HG02571 (cell line): Measurements from ENCODE around the gene VEZT.
"Not testable (repeated sequence)": the region's sequence is repeated elsewhere in the genome, so short reads cannot be mapped to it uniquely, and the experiment has no call there.

ENCODE experiments used
- ATAC-seq: cut with Tn5 transposase; IDR thresholded peaks from one replicate; pipeline ENCODE4 v1.9.1; 2021; ENCODE audit warnings: mild to moderate bottlenecking, moderate library complexity; ENCODE audit not compliant: unreplicated experiment

The VEZT gene

DNA sequence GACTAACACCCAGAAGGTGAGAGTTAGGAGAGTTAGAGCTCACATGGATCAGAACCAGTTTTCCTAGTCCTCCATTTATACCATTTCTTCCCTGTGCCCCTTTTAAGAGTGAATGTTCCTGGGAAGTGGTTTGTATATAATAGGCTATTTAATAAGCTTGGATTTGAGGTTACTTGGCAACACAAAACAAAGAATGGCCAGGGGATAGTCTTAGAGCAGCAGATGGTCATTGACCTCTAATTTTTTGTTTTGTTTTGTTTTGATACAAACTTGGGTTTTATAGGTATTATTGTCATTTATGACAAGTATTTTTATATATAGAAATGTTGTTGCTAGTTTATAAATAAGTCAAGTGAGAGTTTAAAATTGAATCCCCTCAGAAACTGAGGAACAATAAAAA is 35.8 kb downstream of the VEZT start:
- ATAC-seq = no peak

DNA sequence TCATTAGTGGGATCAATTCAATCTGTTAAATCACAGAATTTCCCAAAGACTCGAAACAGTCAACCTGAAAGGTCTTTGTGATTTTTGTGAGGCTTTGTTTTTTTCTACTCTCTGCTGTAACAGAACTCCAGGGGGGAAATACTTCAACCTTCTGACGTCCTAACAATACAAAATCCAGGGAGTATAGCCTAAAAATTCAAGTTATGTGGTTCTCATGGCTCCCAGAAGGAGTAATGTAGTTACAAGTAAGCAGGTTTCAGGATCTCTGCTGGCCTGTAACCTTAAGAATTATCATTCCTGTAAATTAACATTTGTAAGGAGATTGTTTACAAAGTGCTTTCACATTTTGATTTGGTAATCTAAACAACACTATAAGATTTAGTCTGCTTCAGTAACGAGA is 39.9 kb downstream of the VEZT start:
- no peak for ATAC-seq

DNA sequence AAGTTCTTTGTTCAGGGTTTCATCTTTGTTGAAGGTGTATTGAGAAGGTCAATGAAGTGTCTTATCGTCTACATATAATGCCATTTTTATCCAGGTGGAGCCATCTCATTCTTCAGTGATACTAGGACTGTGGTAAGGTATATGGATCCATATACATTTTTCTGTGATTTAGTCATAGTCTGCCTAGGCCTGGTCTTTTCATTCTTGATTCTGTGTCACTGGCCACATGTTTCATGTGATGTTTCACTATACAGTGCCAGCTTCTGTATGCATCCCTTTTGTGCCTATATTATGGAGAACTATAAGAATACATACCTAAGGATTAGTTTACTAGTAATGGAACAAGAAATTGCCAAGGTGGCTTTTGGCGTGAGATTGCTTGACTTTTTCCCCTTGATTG is 40.5 kb downstream of the VEZT start:
- ATAC-seq = no peak

GRCh38 chr12:95258803-95259202 is 41.2 kb downstream of the VEZT start:
- ATAC-seq = no peak

- ATAC-seq = no peak
Measured at GRCh38 chr12:95259368-95259767, 41.8 kb downstream of the VEZT start.

GRCh38 chr12:95261109-95261508 is 43.5 kb downstream of the VEZT start:
- ATAC-seq = no peak

GRCh38 chr12:95262808-95263207 is 45.2 kb downstream of the VEZT start:
- no peak for ATAC-seq

- ATAC-seq = no peak
Measured at GRCh38 chr12:95265765-95266164, 48.2 kb downstream of the VEZT start.

DNA sequence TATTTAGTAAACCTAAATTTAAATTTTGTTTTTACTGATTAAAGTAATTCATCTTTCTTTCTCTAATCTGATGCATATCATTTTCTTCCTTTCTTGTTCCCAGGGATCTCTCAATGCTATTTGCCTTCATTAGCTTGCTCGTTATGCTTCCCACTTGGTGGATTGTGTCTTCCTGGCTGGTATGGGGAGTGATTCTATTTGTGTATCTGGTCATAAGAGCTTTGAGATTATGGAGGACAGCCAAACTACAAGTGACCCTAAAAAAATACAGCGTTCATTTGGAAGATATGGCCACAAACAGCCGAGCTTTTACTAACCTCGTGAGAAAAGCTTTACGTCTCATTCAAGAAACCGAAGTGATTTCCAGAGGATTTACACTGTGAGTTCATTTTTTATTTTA is 48.6 kb downstream of the VEZT start:
- ATAC-seq = no peak

DNA sequence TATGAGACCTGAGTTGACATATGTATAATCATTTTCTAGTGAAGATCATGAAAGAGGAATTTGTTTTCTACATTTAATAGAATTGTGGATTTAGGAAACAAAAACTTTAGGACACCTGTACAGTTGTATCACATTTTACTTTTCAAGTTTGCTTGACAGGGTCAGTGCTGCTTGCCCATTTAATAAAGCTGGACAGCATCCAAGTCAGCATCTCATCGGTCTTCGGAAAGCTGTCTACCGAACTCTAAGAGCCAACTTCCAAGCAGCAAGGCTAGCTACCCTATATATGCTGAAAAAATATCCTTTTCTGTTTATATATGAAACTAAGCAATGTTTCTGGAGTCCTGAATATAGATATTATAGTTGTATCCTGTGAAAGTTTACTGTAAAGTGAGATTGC is 52.3 kb downstream of the VEZT start:
- no peak for ATAC-seq

DNA sequence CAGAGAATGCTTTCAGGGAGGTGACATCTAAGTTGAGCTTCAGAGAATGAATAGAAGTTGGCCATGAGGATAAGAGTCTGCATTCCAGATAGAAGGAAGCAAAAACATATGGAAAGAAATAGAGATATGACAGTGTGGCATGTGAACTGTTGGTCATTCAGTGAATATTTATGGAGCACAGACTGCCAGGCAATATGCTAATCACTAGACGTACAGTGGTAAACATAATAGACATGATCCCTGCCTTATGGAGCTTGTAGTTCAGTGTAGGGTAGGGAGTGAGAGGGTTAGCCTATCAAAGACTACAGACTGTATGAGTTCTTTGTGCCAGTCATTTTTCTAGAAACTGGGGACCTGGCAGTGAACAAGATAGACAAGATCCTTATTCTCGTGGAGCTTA is 53.9 kb downstream of the VEZT start:
- no peak for ATAC-seq

GRCh38 chr12:95277139-95277538 is 59.5 kb downstream of the VEZT start:
- ATAC-seq = no peak

GRCh38 chr12:95279856-95280255 is 62.2 kb downstream of the VEZT start:
- ATAC-seq = no peak

GRCh38 chr12:95282266-95282665 is 64.7 kb downstream of the VEZT start:
- ATAC-seq = no peak

GRCh38 chr12:95283371-95283770 is 65.8 kb downstream of the VEZT start:
- no peak for ATAC-seq

- no peak for ATAC-seq
Measured at GRCh38 chr12:95286713-95287112, 69.1 kb downstream of the VEZT start.

GRCh38 chr12:95291501-95291900 is 73.9 kb downstream of the VEZT start:
- ATAC-seq = no peak

- no peak for ATAC-seq
Measured at GRCh38 chr12:95298916-95299315, 81.3 kb downstream of the VEZT start.

GRCh38 chr12:95300286-95300685 is 82.7 kb downstream of the VEZT start:
- no peak for ATAC-seq

GRCh38 chr12:95303476-95303875 is 85.9 kb downstream of the VEZT start:
- no peak for ATAC-seq

DNA sequence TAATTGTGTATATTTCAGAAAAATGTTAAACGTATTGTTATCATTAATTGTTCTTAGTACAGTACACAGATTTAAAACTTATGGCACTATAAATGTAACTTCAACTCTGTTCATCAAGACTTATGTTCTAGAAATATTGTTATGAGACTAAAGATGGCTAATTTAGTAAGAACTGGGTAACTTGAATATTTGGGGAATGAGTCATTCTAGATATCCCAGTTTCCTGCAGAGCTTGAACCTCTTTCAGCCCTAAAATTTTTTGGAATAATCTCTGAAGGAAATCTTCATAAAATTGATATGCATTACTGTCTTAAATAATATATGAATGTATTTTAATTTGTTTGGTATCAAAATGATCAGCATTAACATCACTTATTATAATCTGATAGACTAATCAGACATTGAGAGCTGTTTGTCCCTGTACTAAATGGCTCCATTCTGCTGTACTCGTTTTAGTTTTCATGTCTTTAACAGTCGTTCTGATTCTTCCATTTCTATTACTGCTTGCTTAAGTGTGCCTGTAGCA is 87.1 kb downstream of the VEZT start:
- no peak for ATAC-seq

DNA sequence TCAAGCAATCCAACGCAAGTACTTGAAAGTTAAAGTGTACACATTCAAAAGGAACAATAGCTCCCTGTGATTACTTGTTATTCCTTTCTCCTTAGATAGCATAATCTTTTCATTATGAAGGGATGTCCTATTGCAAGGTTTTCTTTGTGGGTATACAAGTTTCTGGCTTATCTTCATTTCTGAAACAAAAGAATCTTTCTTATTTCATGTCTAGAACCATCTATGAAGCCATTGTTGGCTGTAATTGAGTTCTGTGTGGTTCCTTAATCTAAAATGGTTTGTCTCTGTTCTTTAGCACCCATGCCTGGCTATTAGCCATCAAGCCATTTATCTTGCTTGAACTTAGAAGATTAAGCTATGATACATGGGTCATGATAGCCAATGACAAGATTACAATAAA is 95.0 kb downstream of the VEZT start:
- no peak for ATAC-seq

DNA sequence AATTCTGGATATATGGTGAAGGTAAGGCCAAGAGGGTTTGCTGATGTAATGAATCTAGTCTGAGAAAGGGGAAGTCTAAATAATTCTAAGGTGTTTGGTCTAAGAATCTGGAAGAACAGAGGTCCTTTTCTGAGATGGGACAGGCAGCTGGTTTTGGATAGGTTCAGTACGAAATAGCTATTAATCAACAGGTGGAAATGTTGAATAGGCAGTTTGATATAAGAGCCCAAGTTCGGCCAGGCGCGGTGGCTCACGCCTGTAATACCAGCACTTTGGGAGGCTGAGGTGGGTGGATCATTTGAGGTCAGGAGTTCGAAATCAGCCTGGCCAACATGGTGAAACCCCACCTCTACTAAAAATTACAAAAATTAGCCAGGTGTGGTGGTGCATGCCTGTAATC is 97.1 kb downstream of the VEZT start:
- not testable (repeated sequence) for ATAC-seq

GRCh38 chr12:95316798-95317197 is 99.2 kb downstream of the VEZT start:
- no peak for ATAC-seq
